Stimulated activated CD4-positive, alpha-beta T cell treated with anti-CD3 and anti-CD28 coated beads, TNF-alpha, amount 100 ng/mL, for 1 hour (primary cell): ENCODE measurements around the gene LONP2.
"Not testable (repeated sequence)": the region's sequence is repeated elsewhere in the genome, so short reads cannot be mapped to it uniquely, and the experiment has no call there.

Experiments
- DNase-seq, 3 donors: peaks; one replicate each; pipeline ENCODE4 v3.0.0-alpha.2; 2020; ENCODE audit warnings: low read depth in 3 of 3, low spot score in 1 of 3

Gene LONP2

DNA sequence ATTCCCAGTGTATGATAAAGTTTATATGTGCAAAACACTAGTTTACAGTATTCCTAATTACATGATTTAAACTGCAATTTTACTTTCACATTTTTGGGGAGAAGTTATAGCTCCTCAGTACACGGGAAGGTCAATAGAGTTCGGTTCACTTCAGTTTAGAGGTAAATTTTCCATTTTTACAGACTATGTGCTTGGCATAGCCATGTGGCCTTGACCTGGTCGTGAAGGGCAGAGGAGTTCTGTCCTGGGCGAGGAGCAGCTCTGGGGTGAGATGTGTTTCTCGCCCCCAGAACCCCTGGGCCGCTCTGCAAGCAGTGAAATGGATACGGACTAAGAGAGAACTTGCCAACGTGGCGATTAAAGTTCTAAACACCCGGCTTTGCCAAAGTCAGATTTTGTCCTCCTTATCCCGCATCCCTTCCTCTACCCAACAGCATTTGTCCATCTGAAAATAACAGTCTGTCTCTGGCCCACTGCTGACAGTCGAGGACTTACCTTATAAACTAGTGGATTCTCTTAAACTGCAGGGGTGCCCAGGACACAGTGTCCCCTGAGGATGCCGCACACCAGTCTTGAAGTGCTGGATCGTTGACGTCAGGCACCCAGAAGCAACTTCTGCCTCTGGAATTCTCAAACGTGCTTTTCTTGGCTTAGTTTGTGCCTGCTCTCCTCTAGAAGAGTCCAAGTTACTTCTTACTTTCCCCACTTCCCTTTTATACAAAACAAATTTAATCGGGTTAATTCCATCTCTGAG is 142.6 kb downstream of the LONP2 start:
- DNase-seq, result no peak

DNA sequence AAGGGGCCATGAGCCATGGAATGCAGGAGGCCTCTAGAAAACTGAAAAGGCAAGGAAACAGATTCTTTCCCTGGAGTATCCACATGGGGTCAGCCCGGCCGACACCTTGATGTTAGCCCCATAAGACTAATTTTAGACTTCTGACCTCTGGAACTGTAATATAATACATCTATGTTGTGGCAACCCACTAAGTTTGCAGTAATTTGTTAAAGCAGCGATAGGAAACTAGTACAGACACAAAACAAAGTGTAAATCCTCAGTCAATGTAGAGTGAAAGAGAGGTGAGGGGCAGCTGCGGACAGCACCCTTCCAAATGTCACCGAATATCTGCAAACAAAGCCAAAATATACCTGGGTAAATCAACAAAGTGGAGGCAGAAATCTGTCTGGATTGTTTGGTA is 148.3 kb downstream of the LONP2 start:
- no peak for DNase-seq

GRCh38 chr16:48393485-48394354 is 149.6 kb downstream of the LONP2 start:
- DNase-seq, result no peak

GRCh38 chr16:48394355-48394703 is 150.2 kb downstream of the LONP2 start:
- no peak for DNase-seq

DNA sequence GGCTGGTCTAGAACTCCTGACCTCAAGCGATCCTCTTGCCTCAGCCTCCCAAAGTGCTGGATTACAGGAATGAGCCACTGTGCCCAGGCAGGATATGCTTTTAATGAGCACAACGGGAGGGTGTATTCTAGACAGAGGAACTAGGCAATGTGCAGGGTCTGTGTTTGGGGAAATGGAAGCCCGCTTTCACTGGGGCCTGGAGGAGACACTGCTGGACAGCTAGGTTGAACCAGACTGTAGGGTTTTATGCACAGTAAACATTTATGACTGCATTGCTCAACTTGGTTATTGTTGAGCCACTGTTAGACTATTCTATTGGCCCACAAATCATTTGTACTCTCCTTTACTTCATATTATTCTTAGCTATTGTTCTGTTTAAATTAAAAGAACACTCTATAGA is 151.3 kb downstream of the LONP2 start:
- DNase-seq, result no peak

DNA sequence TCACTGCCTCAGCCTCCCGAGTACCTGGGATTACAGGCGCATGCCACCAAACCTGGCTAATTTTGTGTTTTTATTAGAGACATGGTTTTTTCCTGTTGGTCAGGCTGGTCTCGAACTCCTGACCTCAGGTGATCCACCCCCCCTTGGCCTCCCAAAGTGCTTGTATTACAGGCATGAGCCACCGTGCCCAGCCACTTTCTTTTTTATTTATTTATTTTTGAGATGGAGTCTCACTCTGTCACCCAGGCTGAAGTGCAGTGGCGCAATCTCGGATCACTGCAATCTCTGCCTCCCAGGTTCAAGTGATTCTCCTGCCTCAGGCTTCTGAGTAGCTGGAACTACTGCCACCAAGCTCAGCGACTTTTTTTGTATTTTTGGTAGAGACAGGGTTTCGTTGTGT is 158.4 kb downstream of the LONP2 start:
- DNase-seq, result not testable (repeated sequence)

- no peak for DNase-seq
Measured at GRCh38 chr16:48405153-48405552, 161.1 kb downstream of the LONP2 start.

DNA sequence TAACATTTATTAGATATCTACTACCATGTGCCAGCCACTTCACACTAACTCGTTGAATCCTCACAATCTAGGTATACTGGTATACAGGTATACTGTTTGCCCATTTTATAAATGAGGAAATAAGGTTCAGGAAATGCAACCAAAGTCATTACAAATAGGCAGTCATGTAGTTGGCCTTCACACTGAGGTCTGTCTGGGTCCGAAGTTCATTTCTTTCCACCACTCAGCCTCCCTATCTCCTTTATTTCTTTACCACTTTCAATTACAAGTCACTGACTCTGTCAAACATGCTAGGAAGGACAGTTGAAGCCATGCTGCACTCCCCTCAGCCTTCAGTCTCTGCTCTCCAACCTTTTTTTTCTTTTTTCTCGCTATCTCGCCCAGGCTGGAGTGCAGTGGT is 161.8 kb downstream of the LONP2 start:
- no peak for DNase-seq
